ENCODE results near the gene SDK1.

Gene SDK1

DNA sequence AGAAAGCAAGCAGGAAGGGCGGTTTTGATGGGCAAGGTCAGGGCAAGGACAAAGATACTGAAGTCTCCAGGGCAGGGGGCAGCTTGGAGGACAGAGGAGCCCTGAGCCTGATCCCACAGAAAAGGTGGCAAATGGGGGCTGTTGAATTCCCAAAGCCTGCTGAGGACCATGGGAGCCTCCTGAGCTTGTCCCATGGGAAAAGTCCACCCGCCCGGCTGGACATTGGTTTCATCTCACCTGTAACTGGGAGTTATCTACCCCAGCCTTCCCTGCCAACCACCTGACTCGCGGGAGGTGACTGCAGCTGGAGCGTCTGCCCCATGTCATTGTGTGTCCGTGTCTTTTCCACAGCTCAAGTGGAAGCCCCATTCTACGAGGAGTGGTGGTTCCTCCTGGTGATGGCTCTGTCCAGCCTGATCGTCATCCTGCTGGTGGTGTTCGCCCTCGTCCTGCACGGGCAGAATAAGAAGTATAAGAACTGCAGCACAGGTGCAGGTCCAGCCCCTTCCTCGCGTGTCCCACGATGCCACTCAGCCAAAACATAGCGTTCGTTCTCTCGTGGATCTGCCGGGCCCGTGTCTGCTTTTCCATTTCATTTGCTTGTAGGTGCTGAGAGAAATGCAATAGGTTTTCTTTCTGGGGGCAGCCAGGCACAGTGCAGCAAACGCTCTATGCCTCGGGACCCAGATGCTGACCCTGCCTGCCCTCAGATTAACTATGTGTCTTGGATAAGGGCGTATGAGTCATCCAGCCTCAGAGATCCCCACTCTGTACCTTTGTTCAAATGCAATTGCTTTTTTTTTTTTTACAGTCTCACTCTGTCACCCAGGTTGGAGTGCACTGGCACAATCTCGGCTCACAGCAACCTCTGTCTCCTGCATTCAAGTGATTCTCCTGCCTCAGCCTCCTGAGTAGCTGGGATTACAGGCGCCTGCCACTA, 936.5 kb downstream of the SDK1 start:
- no peak overlapping the region for H3K4me3 ChIP-seq (ENCODE audit: low read depth, low read length)
- no peak for DNase-seq (ENCODE audit: low read depth)

GRCh38 chr7:4238861-4239260, 937.8 kb downstream of the SDK1 start:
- DNase-seq (ENCODE audit: low read depth), result no peak
- TF ChIP-seq CTCF (conservative IDR thresholded peaks at IDR 0.05; ENCODE audit: low read depth, low read length), result no peak
- H3K4me3 ChIP-seq (ENCODE audit: low read depth, low read length), result no peak overlapping the region

More for the DNA sequence above, 936.5 kb downstream of the SDK1 start:
- no peak for TF ChIP-seq CTCF (conservative IDR thresholded peaks at IDR 0.05; ENCODE audit: low read depth, low read length)

GRCh38 chr7:4240042-4240441, 939.0 kb downstream of the SDK1 start:
- no peak for TF ChIP-seq CTCF (conservative IDR thresholded peaks at IDR 0.05; ENCODE audit: low read depth, low read length)
- no peak overlapping the region for H3K4me3 ChIP-seq (ENCODE audit: low read depth, low read length)
- DNase-seq (ENCODE audit: low read depth), result no peak

- H3K4me3 ChIP-seq (ENCODE audit: low read depth, low read length), result no peak overlapping the region
- DNase-seq (ENCODE audit: low read depth), result no peak
- TF ChIP-seq CTCF (conservative IDR thresholded peaks at IDR 0.05; ENCODE audit: low read depth, low read length), result no peak
Measured at GRCh38 chr7:4240520-4241303, 939.7 kb downstream of the SDK1 start.

GRCh38 chr7:4241304-4241612, 940.2 kb downstream of the SDK1 start:
- no peak for DNase-seq (ENCODE audit: low read depth)
- TF ChIP-seq CTCF (conservative IDR thresholded peaks at IDR 0.05; ENCODE audit: low read depth, low read length), result no peak

GRCh38 chr7:4241791-4242190, 940.7 kb downstream of the SDK1 start:
- TF ChIP-seq CTCF (conservative IDR thresholded peaks at IDR 0.05; ENCODE audit: low read depth, low read length), result no peak
- H3K4me3 ChIP-seq (ENCODE audit: low read depth, low read length), result no peak overlapping the region
- DNase-seq (ENCODE audit: low read depth), result no peak

More at GRCh38 chr7:4241304-4241612, 940.2 kb downstream of the SDK1 start:
- no peak overlapping the region for H3K4me3 ChIP-seq (ENCODE audit: low read depth, low read length)

All from choroid plexus epithelial cell (primary cell).